Calu3 (cell line): ENCODE data around the gene KCNT1. TPM values are rescaled to one million over a fixed set of nuclear protein-coding genes. Genes with fewer than 3 reads are reported as not detected.

Experiments
- BruUV-seq: library from RNA; stranded (reverse); fragments of 400-500 nt; replicated peaks from 2 replicates; lab custom pipeline; 2021; lab: Mats Ljungman, UMichigan
- CTCF ChIA-PET: fragments of 300-600 bp; sonication (Branson Sonifier 250); formaldehyde crosslinking; loops from one replicate; lab custom pipeline; 2022; ENCODE audit warnings: antibody characterized with exemption; lab: Charles Lee
- DNase-seq: peaks from one replicate; pipeline ENCODE4 v3.0.0; 2022
- H3K27ac Mint-ChIP-seq: one replicate; pipeline ENCODE4 v1.8.0; 2022; ENCODE audit warnings: mixed read lengths; ENCODE audit not compliant: unreplicated experiment
- H3K27me3 Mint-ChIP-seq: one replicate; pipeline ENCODE4 v1.8.0; 2022; ENCODE audit warnings: mixed read lengths; ENCODE audit not compliant: unreplicated experiment
- H3K36me3 Mint-ChIP-seq: one replicate; pipeline ENCODE4 v1.8.0; 2022; ENCODE audit warnings: mild to moderate bottlenecking, moderate library complexity, mixed read lengths; ENCODE audit not compliant: insufficient read depth, unreplicated experiment
- H3K4me1 Mint-ChIP-seq: one replicate; pipeline ENCODE4 v1.8.0; 2022; ENCODE audit warnings: mild to moderate bottlenecking, low read depth, mixed read lengths; ENCODE audit not compliant: unreplicated experiment
- H3K4me3 Mint-ChIP-seq: one replicate; pipeline ENCODE4 v1.8.0; 2022; ENCODE audit warnings: mild to moderate bottlenecking, low read depth, moderate library complexity, mixed read lengths; ENCODE audit not compliant: unreplicated experiment
- H3K9me3 Mint-ChIP-seq: one replicate; pipeline ENCODE4 v1.8.0; 2022; ENCODE audit warnings: low read depth, mixed read lengths; ENCODE audit not compliant: unreplicated experiment
- intact Hi-C: fragments of 100-400 bp; cut with micrococcal nuclease; formaldehyde crosslinking; loops from one replicate; pipeline ENCODE4 v1.10.0; 2022; ENCODE audit not compliant: unreplicated experiment
- total RNA-seq: library from RNA; stranded (reverse); gene quantifications from 2 replicates; pipeline ENCODE4 v1.2.3, GENCODE V29; 2022
- TF ChIP-seq, protein P1 (sequence below): fragments of 200-600 bp; IDR thresholded peaks from one replicate; pipeline ENCODE4 v1.8.0; 2022; ENCODE audit warnings: antibody characterized with exemption; ENCODE audit not compliant: unreplicated experiment

Gene KCNT1
- total RNA-seq, 1 experiment from 2014 or later: not detected

DNA sequence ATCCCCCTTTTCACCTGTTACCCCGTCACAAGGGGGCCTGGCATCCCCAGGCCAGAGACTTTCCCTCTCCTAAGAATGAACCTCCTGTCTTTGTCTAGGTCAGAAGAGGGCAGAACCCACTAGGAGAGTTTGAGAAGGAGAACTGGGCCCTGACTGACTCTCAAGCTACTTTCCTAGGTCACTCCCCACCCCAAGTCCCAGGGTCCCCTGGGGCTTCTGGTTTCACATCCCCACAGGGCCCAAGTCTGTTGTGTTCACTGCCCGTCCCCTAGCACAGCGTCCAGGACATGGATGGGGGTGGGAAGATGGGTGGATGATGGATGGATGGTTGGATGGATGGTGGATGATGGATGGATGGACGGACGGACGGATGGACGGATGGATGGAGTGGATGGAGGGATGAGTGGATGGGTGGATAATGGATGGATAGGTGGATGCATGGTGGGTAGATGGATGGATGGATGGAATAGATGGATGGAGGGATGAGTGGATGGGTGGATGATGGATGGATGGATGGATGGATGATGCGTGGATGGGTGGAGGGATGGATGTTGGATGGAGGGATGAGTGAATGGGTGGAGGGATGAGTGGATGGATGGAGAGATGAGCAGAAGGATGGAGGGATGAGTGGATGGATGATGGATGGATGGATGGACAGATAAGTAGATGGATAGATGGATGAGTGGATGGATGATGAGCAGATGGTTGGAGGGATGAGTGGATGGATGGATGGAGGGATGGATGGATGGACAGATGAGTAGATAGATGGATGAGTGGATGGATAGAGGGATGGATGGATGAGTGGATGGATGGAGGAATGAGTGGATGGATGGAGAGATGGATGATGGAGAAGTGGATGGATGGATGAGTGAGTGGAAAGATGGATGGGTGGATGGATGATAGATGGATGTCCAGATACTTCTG lies 50.6 kb downstream of the KCNT1 start:
- Mint-ChIP-seq H3K36me3 (no peaks in the 10 kb centered on the region), H3K27me3 (peaks cover 70% of the 10 kb centered on the region), H3K4me3 (no peak overlapping the region), H3K27ac (no peak overlapping the region), H3K9me3 (no peaks in the 10 kb centered on the region), H3K4me1 (no peaks in the 10 kb centered on the region)
- intact Hi-C loops: no loop called here
- no peak for DNase-seq
- TF ChIP-seq, protein P1, sequence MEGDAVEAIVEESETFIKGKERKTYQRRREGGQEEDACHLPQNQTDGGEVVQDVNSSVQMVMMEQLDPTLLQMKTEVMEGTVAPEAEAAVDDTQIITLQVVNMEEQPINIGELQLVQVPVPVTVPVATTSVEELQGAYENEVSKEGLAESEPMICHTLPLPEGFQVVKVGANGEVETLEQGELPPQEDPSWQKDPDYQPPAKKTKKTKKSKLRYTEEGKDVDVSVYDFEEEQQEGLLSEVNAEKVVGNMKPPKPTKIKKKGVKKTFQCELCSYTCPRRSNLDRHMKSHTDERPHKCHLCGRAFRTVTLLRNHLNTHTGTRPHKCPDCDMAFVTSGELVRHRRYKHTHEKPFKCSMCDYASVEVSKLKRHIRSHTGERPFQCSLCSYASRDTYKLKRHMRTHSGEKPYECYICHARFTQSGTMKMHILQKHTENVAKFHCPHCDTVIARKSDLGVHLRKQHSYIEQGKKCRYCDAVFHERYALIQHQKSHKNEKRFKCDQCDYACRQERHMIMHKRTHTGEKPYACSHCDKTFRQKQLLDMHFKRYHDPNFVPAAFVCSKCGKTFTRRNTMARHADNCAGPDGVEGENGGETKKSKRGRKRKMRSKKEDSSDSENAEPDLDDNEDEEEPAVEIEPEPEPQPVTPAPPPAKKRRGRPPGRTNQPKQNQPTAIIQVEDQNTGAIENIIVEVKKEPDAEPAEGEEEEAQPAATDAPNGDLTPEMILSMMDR: no peak
- CTCF ChIA-PET: interaction anchor here (0.6 kb wide), 1 partner anchor 98 kb away, joined by 10 read pairs; no protein-coding TSS in a partner anchor
- no TSS peak for BruUV-seq

DNA sequence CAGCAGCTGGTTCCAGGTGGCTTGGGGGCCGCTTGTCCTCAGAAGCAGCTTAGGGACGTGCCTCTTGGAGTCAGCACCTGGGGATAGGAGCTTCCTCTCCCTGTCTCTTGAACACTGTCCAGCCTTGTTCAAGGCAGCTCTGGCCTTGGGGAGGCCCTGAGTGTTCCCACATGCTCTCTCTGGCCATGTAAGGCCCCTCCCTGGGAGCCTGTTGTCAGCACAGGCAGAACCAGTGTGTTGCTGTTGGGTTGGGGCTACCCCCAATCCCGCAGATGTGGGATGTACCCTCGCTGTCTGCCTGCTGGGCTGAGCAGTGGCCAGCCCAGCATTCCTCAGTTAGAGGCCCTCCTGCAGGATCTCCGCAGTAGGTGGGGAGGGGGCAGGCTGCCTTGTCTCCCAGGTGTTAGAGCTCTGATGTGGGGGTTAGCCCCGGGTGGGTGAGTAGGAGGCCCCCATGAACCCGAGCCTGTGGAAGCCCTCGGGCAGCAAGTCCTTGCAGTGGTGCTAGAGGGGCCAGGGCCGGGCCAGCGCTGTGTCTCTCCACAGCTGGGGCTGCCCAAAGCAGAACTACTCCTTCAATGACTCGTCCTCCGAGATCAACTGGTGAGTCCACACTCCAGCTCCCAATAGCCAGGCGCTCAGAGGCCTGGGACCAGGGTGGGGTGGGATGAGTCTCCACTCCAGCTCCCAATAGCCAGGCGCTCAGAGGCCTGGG lies 51.6 kb downstream of the KCNT1 start:
- Mint-ChIP-seq H3K36me3 (no peaks in the 10 kb centered on the region), H3K4me1 (no peaks in the 10 kb centered on the region), H3K27ac (no peak overlapping the region), H3K27me3 (peaks cover 63% of the 10 kb centered on the region), H3K4me3 (no peak overlapping the region), H3K9me3 (no peaks in the 10 kb centered on the region)
- DNase-seq: no peak
- TF ChIP-seq, protein P1: no peak
- intact Hi-C loops: no loop called here
- CTCF ChIA-PET: interaction anchor here (0.6 kb wide), 1 partner anchor 99 kb away, joined by 10 read pairs; no protein-coding TSS in a partner anchor
- BruUV-seq: no TSS peak

DNA sequence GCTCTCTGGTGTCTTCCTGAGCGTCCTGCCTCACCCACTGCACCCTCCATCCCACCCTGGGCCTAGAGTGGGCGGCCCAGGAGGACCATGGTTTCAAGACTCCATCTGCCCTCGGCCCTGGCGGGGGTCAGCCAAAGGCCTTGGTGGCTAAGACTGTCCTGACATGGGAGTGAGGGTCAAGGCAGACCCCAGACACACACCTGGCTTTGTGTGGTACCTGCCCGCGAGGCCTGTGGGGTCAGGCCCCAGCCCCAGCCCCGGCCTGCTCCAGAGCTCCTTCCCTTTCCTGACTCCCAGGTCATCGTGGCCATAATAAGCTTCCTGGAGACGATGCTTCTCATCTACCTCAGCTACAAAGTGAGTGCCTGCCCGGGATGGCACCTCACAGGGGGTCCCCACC lies 54.6 kb downstream of the KCNT1 start:
- no peaks in the 10 kb centered on the region for H3K4me1 Mint-ChIP-seq
- H3K4me3 Mint-ChIP-seq: no peak overlapping the region
- no peaks in the 10 kb centered on the region for H3K36me3 Mint-ChIP-seq
- no peak overlapping the region for H3K27ac Mint-ChIP-seq
- H3K9me3 Mint-ChIP-seq: no peaks in the 10 kb centered on the region
- peaks cover 43% of the 10 kb centered on the region for H3K27me3 Mint-ChIP-seq
- BruUV-seq: no TSS peak
- DNase-seq: no peak
- intact Hi-C loops: no loop called here
- CTCF ChIA-PET: no interaction called here
- TF ChIP-seq, protein P1: no peak

DNA sequence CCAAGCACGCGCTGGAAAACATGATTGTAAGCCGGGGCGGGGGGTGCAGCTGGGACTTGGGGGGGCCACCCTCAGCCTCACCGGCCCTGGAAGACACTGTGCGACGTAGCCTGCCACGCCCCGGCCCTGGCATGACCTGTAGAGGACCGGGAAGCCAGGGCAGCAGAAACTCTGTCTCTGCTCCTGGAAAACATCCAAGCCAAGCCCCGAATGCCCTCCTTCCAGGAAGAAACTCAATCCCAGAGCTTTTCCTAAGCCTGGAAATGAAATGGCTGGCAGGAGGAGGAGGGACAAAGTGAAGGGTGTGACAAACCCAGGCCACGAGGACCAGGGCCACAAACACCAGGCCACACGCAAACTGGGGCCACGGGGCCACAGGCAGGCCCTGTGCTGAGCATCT lies 55.4 kb downstream of the KCNT1 start:
- H3K4me3 Mint-ChIP-seq: no peak overlapping the region
- no peaks in the 10 kb centered on the region for H3K9me3 Mint-ChIP-seq
- TF ChIP-seq, protein P1: no peak
- no peaks in the 10 kb centered on the region for H3K4me1 Mint-ChIP-seq
- no peak for DNase-seq
- peaks cover 42% of the 10 kb centered on the region for H3K27me3 Mint-ChIP-seq
- H3K36me3 Mint-ChIP-seq: no peaks in the 10 kb centered on the region
- BruUV-seq: no TSS peak
- intact Hi-C loops: no loop called here
- H3K27ac Mint-ChIP-seq: no peak overlapping the region
- CTCF ChIA-PET: no interaction called here
